H9 (cell line): ENCODE data around the gene GNE. TPM values are rescaled to one million over a fixed set of nuclear protein-coding genes. Genes with fewer than 3 reads are reported as not detected.

Source experiments
- DNase-seq: peaks from one replicate; pipeline ENCODE4 v3.0.0-alpha.2; 2017
- H2AFZ ChIP-seq: one replicate; pipeline ENCODE4 v1.6.1; 2013; ENCODE audit warnings: mild to moderate bottlenecking, low read length, control low read depth, moderate library complexity
- H2AK5ac ChIP-seq: 2 replicates; pipeline ENCODE4 v1.6.1; 2013; ENCODE audit warnings: low read length, control low read depth, mixed read lengths; ENCODE audit not compliant: insufficient read length
- H2BK120ac ChIP-seq: one replicate; pipeline ENCODE4 v1.6.1; 2013; ENCODE audit warnings: low read depth, mild to moderate bottlenecking, low read length, control low read depth, inconsistent platforms; ENCODE audit not compliant: poor library complexity, severe bottlenecking
- H2BK12ac ChIP-seq: 2 replicates; pipeline ENCODE4 v1.6.1; 2013; ENCODE audit warnings: low read length, control low read depth, mixed read lengths, low read depth; ENCODE audit not compliant: insufficient read length
- H2BK15ac ChIP-seq: 2 replicates; pipeline ENCODE4 v1.6.1; 2013; ENCODE audit warnings: low read depth, low read length, control low read depth
- H2BK20ac ChIP-seq: one replicate; pipeline ENCODE4 v1.6.1; 2013; ENCODE audit warnings: low read depth, mild to moderate bottlenecking, low read length, control low read depth, inconsistent platforms; ENCODE audit not compliant: poor library complexity, severe bottlenecking
- H2BK5ac ChIP-seq: 2 replicates; pipeline ENCODE4 v1.6.1; 2013; ENCODE audit warnings: low read length, control low read depth, mixed read lengths; ENCODE audit not compliant: insufficient read length
- H3K14ac ChIP-seq: 2 replicates; pipeline ENCODE4 v1.6.1; 2013; ENCODE audit warnings: low read length, control low read depth; ENCODE audit not compliant: insufficient read depth
- H3K18ac ChIP-seq: 2 replicates; pipeline ENCODE4 v1.6.1; 2013; ENCODE audit warnings: low read depth, mild to moderate bottlenecking, mixed read lengths, low read length, control low read depth; ENCODE audit not compliant: insufficient read length
- H3K23ac ChIP-seq: 2 replicates; pipeline ENCODE4 v1.6.1; 2013; ENCODE audit warnings: low read length, control low read depth, mixed read lengths, low read depth; ENCODE audit not compliant: insufficient read length
- H3K23me2 ChIP-seq: 2 replicates; pipeline ENCODE4 v1.6.1; 2013; ENCODE audit warnings: low read depth, mild to moderate bottlenecking, mixed read lengths, low read length, control low read depth; ENCODE audit not compliant: insufficient read length, poor library complexity, severe bottlenecking
- H3K27ac ChIP-seq: 2 replicates; pipeline ENCODE4 v1.5.1; 2013; ENCODE audit warnings: low read length, control low read depth, mixed read lengths, low read depth; ENCODE audit not compliant: insufficient read length
- H3K27me3 ChIP-seq: 2 replicates; pipeline ENCODE4 v1.6.1; 2013; ENCODE audit warnings: low read length, control low read depth, inconsistent platforms; ENCODE audit not compliant: insufficient read depth
- H3K4ac ChIP-seq: 2 replicates; pipeline ENCODE4 v1.6.1; 2013; ENCODE audit warnings: low read depth, mild to moderate bottlenecking, control low read depth, inconsistent platforms, low read length, moderate library complexity
- H3K4me1 ChIP-seq: 2 replicates; pipeline ENCODE4 v1.6.1; 2013; ENCODE audit warnings: low read length, control low read depth, inconsistent platforms; ENCODE audit not compliant: insufficient read depth
- H3K4me2 ChIP-seq: 2 replicates; pipeline ENCODE4 v1.6.1; 2013; ENCODE audit warnings: low read length, control low read depth, mixed read lengths; ENCODE audit not compliant: insufficient read length, insufficient read depth
- H3K56ac ChIP-seq: 2 replicates; pipeline ENCODE4 v1.6.1; 2013; ENCODE audit warnings: low read depth, mild to moderate bottlenecking, mixed read lengths, low read length, control low read depth; ENCODE audit not compliant: insufficient read length
- H3K79me1 ChIP-seq: 2 replicates; pipeline ENCODE4 v1.6.1; 2013; ENCODE audit warnings: low read depth, mild to moderate bottlenecking, moderate library complexity, low read length, control low read depth, inconsistent platforms; ENCODE audit not compliant: insufficient read depth, poor library complexity, severe bottlenecking
- H3K79me2 ChIP-seq: 2 replicates; pipeline ENCODE4 v1.6.1; 2013; ENCODE audit warnings: low read length, control low read depth, inconsistent platforms; ENCODE audit not compliant: insufficient read depth
- H3K9ac ChIP-seq: 2 replicates; pipeline ENCODE4 v1.6.1; 2013; ENCODE audit warnings: low read length, control low read depth, mixed read lengths; ENCODE audit not compliant: insufficient read length; ENCODE audit errors: extremely low read depth
- H3K9me3 ChIP-seq: one replicate; pipeline ENCODE4 v1.6.1; 2013; ENCODE audit warnings: low read depth, low read length, inconsistent platforms; ENCODE audit not compliant: control insufficient read depth
- H3T11ph ChIP-seq: one replicate; pipeline ENCODE4 v1.6.1; 2013; ENCODE audit warnings: mild to moderate bottlenecking, low read length, control low read depth, inconsistent platforms
- H4K20me1 ChIP-seq: one replicate; pipeline ENCODE4 v1.6.1; 2013; ENCODE audit not compliant: control insufficient read depth, insufficient read length, insufficient read depth
- H4K5ac ChIP-seq: 2 replicates; pipeline ENCODE4 v1.6.1; 2013; ENCODE audit warnings: low read depth, mild to moderate bottlenecking, mixed read lengths, low read length, control low read depth; ENCODE audit not compliant: insufficient read length
- H4K8ac ChIP-seq: replicated peaks from 2 replicates; pipeline ENCODE4 v1.6.1; 2013; ENCODE audit warnings: low read length, control low read depth, mixed read lengths, low read depth; ENCODE audit not compliant: insufficient read length
- H4K91ac ChIP-seq: 2 replicates; pipeline ENCODE4 v1.6.1; 2013; ENCODE audit warnings: low read depth, mild to moderate bottlenecking, moderate library complexity, mixed read lengths, low read length, control low read depth; ENCODE audit not compliant: insufficient read length
- H3K27ac Mint-ChIP-seq, 3 experiments: 2 replicates in 2 of 3; 3 replicates in 1 of 3; pipeline ENCODE4 v1.8.0; 2020 to 2021; ENCODE audit warnings: mixed read lengths in 3 of 3, mild to moderate bottlenecking in 1 of 3, moderate library complexity in 1 of 3
- H3K27me3 Mint-ChIP-seq: 2 replicates; pipeline ENCODE4 v1.8.0; 2021; ENCODE audit warnings: low read depth, mild to moderate bottlenecking, moderate library complexity, mixed read lengths
- H3K36me3 Mint-ChIP-seq, 3 experiments: 2 replicates in 2 of 3; 3 replicates in 1 of 3; pipeline ENCODE4 v1.8.0; 2020 to 2021; ENCODE audit warnings: low read depth in 3 of 3, mixed read lengths in 3 of 3; ENCODE audit not compliant: insufficient read depth in 1 of 3
- H3K4me1 Mint-ChIP-seq, 2 experiments: 2 replicates each; pipeline ENCODE4 v1.8.0; 2020; ENCODE audit warnings: mixed read lengths in 2 of 2
- H3K4me3 Mint-ChIP-seq, 2 experiments: 2 replicates in 1 of 2; 3 replicates in 1 of 2; pipeline ENCODE4 v1.8.0; 2020 to 2021; ENCODE audit warnings: mild to moderate bottlenecking in 2 of 2, mixed read lengths in 2 of 2, moderate library complexity in 1 of 2
- H3K9me3 Mint-ChIP-seq, 2 experiments: 2 replicates in 1 of 2; 3 replicates in 1 of 2; pipeline ENCODE4 v1.8.0; 2020; ENCODE audit warnings: mild to moderate bottlenecking in 2 of 2, mixed read lengths in 2 of 2, moderate library complexity in 1 of 2
- WGBS: extraction: QIAGEN DNeasy Blood & Tissue Kit; methylation state at CpG from one replicate; pipeline ENCODE4 v1.1.7; 2013; ENCODE audit warnings: missing lambda C conversion rate, low lambda C conversion rate, mixed read lengths; ENCODE audit not compliant: insufficient read length; ENCODE audit errors: extremely low coverage; 5-methylcytosine and 5-hydroxymethylcytosine counted together
- total RNA-seq: library from RNA; stranded (reverse); gene quantifications from 2 replicates; pipeline ENCODE4 v1.2.1, GENCODE V29; 2021
- TF ChIP-seq, protein P1 (sequence below): fragments of 200-600 bp; sonication (generic); conservative IDR thresholded peaks from 3 replicates; pipeline ENCODE4 v1.8.0; 2021; ENCODE audit warnings: antibody characterized with exemption, mild to moderate bottlenecking

Gene GNE
- total RNA-seq, 1 experiment from 2014 or later, result 6.3 TPM

DNA sequence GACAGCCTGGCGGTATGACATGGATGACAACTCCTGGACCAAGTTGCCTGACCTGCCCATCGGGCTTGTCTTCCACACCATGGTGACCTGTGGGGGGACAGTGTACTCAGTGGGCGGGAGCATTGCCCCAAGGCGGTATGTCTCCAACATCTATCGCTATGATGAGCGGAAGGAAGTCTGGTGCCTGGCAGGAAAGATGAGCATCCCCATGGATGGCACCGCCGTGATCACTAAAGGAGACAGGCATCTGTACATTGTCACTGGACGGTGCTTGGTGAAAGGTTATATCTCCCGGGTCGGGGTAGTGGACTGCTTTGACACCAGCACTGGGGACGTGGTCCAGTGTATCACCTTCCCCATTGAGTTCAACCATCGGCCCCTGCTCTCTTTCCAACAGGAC is 87.7 kb downstream of the GNE start:
- Histone ChIP-seq H3K9me3 (no peaks in the 10 kb centered on the region), H3K9ac (no peak overlapping the region), H2BK120ac (no peak overlapping the region), H3K79me1 (no peaks in the 10 kb centered on the region), H3K27me3 (no peaks in the 10 kb centered on the region), H3K18ac (no peak overlapping the region), H2BK20ac (no peak overlapping the region), H4K20me1 (no peaks in the 10 kb centered on the region), H3K23ac (no peak overlapping the region), H3K14ac (no peak overlapping the region), H3K56ac (no peak overlapping the region), H2AFZ (no peak overlapping the region), H4K5ac (no peak overlapping the region), H2BK12ac (no peak overlapping the region), H2AK5ac (no peak overlapping the region), H3K4me2 (no peak overlapping the region), H2BK15ac (no peak overlapping the region), H3K79me2 (no peaks in the 10 kb centered on the region), H3K4ac (no peak overlapping the region), H3T11ph (no peak overlapping the region), H2BK5ac (no peak overlapping the region), H4K91ac (no peak overlapping the region), H3K27ac (no peak overlapping the region), H3K23me2 (no peaks in the 10 kb centered on the region), H4K8ac (no peak overlapping the region), H3K4me1 (no peaks in the 10 kb centered on the region)
- Mint-ChIP-seq H3K27me3 (peaks cover 28% of the 10 kb centered on the region), H3K4me1 (peaks cover 6 to 8% of the 10 kb centered on the region in 2 experiments; a peak in 3 of 4 replicates), H3K9me3 (no peaks in the 10 kb centered on the region), H3K36me3 (no peaks in the 10 kb centered on the region), H3K27ac (no peak overlapping the region), H3K4me3 (no peak overlapping the region)
- DNase-seq, result no peak
- TF ChIP-seq, protein P1, sequence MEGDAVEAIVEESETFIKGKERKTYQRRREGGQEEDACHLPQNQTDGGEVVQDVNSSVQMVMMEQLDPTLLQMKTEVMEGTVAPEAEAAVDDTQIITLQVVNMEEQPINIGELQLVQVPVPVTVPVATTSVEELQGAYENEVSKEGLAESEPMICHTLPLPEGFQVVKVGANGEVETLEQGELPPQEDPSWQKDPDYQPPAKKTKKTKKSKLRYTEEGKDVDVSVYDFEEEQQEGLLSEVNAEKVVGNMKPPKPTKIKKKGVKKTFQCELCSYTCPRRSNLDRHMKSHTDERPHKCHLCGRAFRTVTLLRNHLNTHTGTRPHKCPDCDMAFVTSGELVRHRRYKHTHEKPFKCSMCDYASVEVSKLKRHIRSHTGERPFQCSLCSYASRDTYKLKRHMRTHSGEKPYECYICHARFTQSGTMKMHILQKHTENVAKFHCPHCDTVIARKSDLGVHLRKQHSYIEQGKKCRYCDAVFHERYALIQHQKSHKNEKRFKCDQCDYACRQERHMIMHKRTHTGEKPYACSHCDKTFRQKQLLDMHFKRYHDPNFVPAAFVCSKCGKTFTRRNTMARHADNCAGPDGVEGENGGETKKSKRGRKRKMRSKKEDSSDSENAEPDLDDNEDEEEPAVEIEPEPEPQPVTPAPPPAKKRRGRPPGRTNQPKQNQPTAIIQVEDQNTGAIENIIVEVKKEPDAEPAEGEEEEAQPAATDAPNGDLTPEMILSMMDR, result no peak
- WGBS, result no CpG with 5 or more reads among the region's 13 CpGs
